Measurements from ENCODE around the gene HIGD1B.

DNA sequence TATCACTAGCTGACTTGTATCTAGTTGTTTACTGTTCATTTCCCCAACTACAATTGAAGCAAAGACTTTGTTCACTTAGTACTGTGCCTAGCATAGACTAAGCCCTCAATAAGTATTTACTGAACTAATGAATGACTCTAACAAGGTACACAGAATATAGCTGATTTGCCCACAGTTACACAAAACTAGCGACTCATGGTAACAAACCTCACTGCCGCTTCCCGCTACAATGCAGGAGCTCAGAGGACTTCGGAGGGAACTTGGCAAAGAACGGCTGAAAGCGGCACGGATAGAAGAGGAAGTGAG lies 51.0 kb downstream of the HIGD1B start:
- TF ChIP-seq, protein P1, sequence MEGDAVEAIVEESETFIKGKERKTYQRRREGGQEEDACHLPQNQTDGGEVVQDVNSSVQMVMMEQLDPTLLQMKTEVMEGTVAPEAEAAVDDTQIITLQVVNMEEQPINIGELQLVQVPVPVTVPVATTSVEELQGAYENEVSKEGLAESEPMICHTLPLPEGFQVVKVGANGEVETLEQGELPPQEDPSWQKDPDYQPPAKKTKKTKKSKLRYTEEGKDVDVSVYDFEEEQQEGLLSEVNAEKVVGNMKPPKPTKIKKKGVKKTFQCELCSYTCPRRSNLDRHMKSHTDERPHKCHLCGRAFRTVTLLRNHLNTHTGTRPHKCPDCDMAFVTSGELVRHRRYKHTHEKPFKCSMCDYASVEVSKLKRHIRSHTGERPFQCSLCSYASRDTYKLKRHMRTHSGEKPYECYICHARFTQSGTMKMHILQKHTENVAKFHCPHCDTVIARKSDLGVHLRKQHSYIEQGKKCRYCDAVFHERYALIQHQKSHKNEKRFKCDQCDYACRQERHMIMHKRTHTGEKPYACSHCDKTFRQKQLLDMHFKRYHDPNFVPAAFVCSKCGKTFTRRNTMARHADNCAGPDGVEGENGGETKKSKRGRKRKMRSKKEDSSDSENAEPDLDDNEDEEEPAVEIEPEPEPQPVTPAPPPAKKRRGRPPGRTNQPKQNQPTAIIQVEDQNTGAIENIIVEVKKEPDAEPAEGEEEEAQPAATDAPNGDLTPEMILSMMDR (IDR thresholded peaks at IDR 0.05): no peak
- TF ChIP-seq EP300 (IDR thresholded peaks at IDR 0.05): no peak

All from ovary (tissue), 3 donors.